Esophagus squamous epithelium (tissue), 5 donors: ENCODE measurements around the gene NDRG2. TPM values are rescaled to one million over a fixed set of nuclear protein-coding genes. Genes with fewer than 3 reads are reported as not detected.

Source experiments
- DNase-seq: peaks from one replicate; lab custom pipeline; 2025; lab: John Stamatoyannopoulos, UW
- H3K27ac ChIP-seq, 4 donors: fragments of 200-600 bp; sonication (generic); one replicate each; pipeline ENCODE4 v1.5.1; 2016 to 2019; ENCODE audit warnings: mild to moderate bottlenecking in 1 of 4
- H3K27me3 ChIP-seq, 4 donors: fragments of 200-600 bp; sonication (generic); 1 replicate in 3 of 4; 2 replicates in 1 of 4; pipeline versions ENCODE4 v1.5.1 to v1.6.0; 2017 to 2021; ENCODE audit warnings: antibody characterized with exemption in 1 of 4
- H3K36me3 ChIP-seq, 3 donors: fragments of 200-600 bp; sonication (generic); one replicate each; pipeline ENCODE4 v1.5.1; 2016 to 2019
- H3K4me1 ChIP-seq, 3 donors: fragments of 200-600 bp; sonication (generic); one replicate each; pipeline ENCODE4 v1.5.1; 2017 to 2019
- H3K4me3 ChIP-seq, 4 donors: fragments of 200-600 bp; sonication (generic); 1 replicate in 3 of 4; 2 replicates in 1 of 4; pipeline ENCODE4 v1.5.1; 2016 to 2019; ENCODE audit warnings: mild to moderate bottlenecking in 2 of 4, moderate library complexity in 1 of 4
- H3K9me3 ChIP-seq, 3 donors: fragments of 200-600 bp; sonication (generic); one replicate each; pipeline ENCODE4 v1.5.1; 2016 to 2019
- CTCF ChIP-seq, 6 experiments: fragments of 450-650 bp in 4 of 6; fragments of 200-600 bp in 2 of 6; sonication (generic) in 2 of 6; IDR thresholded peaks; one replicate each; pipeline ENCODE4 v1.5.1; 2016 to 2019; ENCODE audit warnings: antibody characterized with exemption in 6 of 6, mild to moderate bottlenecking in 4 of 6, moderate library complexity in 4 of 6
- POLR2A ChIP-seq, 4 donors: fragments of 450-650 bp; IDR thresholded peaks; one replicate each; pipeline ENCODE4 v1.6.1; 2017; ENCODE audit warnings: antibody characterized with exemption in 4 of 4, mild to moderate bottlenecking in 4 of 4, moderate library complexity in 3 of 4
- WGBS, 2 donors: methylation state at CpG; one replicate each; pipeline ENCODE4 v1.1.5; 2018; 5-methylcytosine and 5-hydroxymethylcytosine counted together
- intact Hi-C: fragments of 100-400 bp; cut with DNase I; formaldehyde crosslinking; loops from one replicate; pipeline ENCODE4 v1.15.0; 2022
- total RNA-seq, 4 donors: library from RNA; depleted of rRNA; stranded (reverse); fragments of >200 nt; gene quantifications; one replicate each; pipeline ENCODE4 v1.1.0, GENCODE V29; 2016
- donor health status: DM: yes; HTN: yes; CAD: no.

The NDRG2 gene
- total RNA-seq, 4 donors from 2014 or later, result 96.3 to 209 (median 142) TPM

GRCh38 chr14:21040370-21040925 lies 15.6 kb upstream of the NDRG2 start:
- H3K36me3 ChIP-seq, result no peaks in the 10 kb centered on the region
- no peaks in the 10 kb centered on the region for H3K27me3 ChIP-seq
- H3K9me3 ChIP-seq, result no peaks in the 10 kb centered on the region
- no peak overlapping the region for H3K4me3 ChIP-seq
- DNase-seq, result no peak
- peaks cover 27 to 77% (median 36%) of the 10 kb centered on the region in 3 donors for H3K4me1 ChIP-seq
- TF ChIP-seq POLR2A (IDR thresholded peaks at IDR 0.05) (no peak), CTCF (IDR thresholded peaks at IDR 0.05) (no peak)
- peak overlapping the region in 3 of 4 donors; percentile 81 to 84 (median 82) for H3K27ac ChIP-seq
- intact Hi-C loops, result no loop called here
- 63 to 70% methylated on average over 8 of the region's 8 CpGs for WGBS, 2 donors

- Histone ChIP-seq H3K36me3 (no peaks in the 10 kb centered on the region), H3K9me3 (no peaks in the 10 kb centered on the region), H3K4me1 (peaks cover 27 to 77% (median 36%) of the 10 kb centered on the region in 3 donors), H3K27me3 (no peaks in the 10 kb centered on the region), H3K4me3 (peak overlapping the region in 1 of 4 donors; percentile 29), H3K27ac (peak overlapping the region; percentile 53 to 84 (median 82))
- DNase-seq, result no peak
- TF ChIP-seq POLR2A (IDR thresholded peaks at IDR 0.05), result no peak
- TF ChIP-seq CTCF (IDR thresholded peaks at IDR 0.05), result peak; percentile 34 to 73 (median 64)
- intact Hi-C loops, result no loop called here
- WGBS, 2 donors, result 34 to 39% methylated on average over 8 of the region's 8 CpGs
Measured at GRCh38 chr14:21039585-21040369, 14.9 kb upstream of the NDRG2 start.

- no peak for DNase-seq
- Histone ChIP-seq H3K27me3 (no peaks in the 10 kb centered on the region), H3K27ac (peak overlapping the region; percentile 53 to 84 (median 82)), H3K4me3 (peak overlapping the region in 2 of 4 donors; percentile 7 to 29), H3K4me1 (peaks cover 27 to 68% (median 34%) of the 10 kb centered on the region in 3 donors), H3K9me3 (no peaks in the 10 kb centered on the region), H3K36me3 (no peaks in the 10 kb centered on the region)
- intact Hi-C loops, result no loop called here
- WGBS, 2 donors, result 18 to 20% methylated on average over 9 to 10 of the region's 10 CpGs
- TF ChIP-seq CTCF (IDR thresholded peaks at IDR 0.05) (no peak), POLR2A (IDR thresholded peaks at IDR 0.05) (peak in 1 of 4 donors; percentile 28)
Measured at GRCh38 chr14:21038441-21039422, 13.9 kb upstream of the NDRG2 start.

GRCh38 chr14:21037156-21037555 lies 12.3 kb upstream of the NDRG2 start:
- no peak for DNase-seq
- 68 to 81% methylated on average over 3 of the region's 3 CpGs for WGBS, 2 donors
- Histone ChIP-seq H3K9me3 (no peaks in the 10 kb centered on the region), H3K27ac (peak overlapping the region in 3 of 4 donors; percentile 16 to 84 (median 37)), H3K4me3 (no peak overlapping the region), H3K36me3 (no peaks in the 10 kb centered on the region), H3K27me3 (no peaks in the 10 kb centered on the region), H3K4me1 (peaks cover 24 to 60% (median 24%) of the 10 kb centered on the region in 3 donors)
- no peak for TF ChIP-seq CTCF (IDR thresholded peaks at IDR 0.05)
- no peak for TF ChIP-seq POLR2A (IDR thresholded peaks at IDR 0.05)
- intact Hi-C loops, result no loop called here
